Activated CD8-positive, alpha-beta memory T cell treated with anti-CD3 and anti-CD28 coated beads for 1 hour (primary cell): ENCODE measurements around the gene TMEM87B.
"Not testable (repeated sequence)": the region's sequence is repeated elsewhere in the genome, so short reads cannot be mapped to it uniquely, and the experiment has no call there.

ENCODE experiments used
- DNase-seq, 2 donors: peaks; one replicate each; pipeline ENCODE4 v3.0.0-alpha.2; 2020; ENCODE audit warnings: low read depth in 1 of 2; ENCODE audit errors: extremely low read depth in 1 of 2

Gene TMEM87B

GRCh38 chr2:112113354-112113753 lies 58.3 kb downstream of the TMEM87B start:
- DNase-seq: not testable (repeated sequence)

- DNase-seq: no peak
Measured at GRCh38 chr2:112118148-112118547, 63.1 kb downstream of the TMEM87B start.

- peak; percentile 13 to 22 for DNase-seq
Measured at GRCh38 chr2:112121682-112122254, 66.7 kb downstream of the TMEM87B start.

DNA sequence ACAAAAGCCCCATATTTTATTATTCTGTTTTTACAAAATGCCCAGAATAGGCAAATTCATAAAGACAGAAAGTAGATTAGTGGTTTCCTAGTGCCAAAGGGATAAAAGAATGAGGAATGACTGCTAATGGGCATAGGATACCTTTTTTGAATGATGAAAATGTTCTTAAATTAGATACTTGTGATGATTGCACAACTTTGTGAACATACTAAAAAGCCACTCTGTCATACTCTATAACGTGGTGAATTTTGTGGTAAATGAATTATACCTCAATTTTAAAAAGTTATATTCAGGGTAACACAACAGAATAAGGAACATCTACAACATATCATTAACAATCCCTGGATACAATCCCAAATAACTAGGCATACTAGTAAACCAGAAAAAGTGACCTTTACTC lies 74.0 kb downstream of the TMEM87B start:
- no peak for DNase-seq

- no peak for DNase-seq
Measured at GRCh38 chr2:112133344-112133743, 78.3 kb downstream of the TMEM87B start.

DNA sequence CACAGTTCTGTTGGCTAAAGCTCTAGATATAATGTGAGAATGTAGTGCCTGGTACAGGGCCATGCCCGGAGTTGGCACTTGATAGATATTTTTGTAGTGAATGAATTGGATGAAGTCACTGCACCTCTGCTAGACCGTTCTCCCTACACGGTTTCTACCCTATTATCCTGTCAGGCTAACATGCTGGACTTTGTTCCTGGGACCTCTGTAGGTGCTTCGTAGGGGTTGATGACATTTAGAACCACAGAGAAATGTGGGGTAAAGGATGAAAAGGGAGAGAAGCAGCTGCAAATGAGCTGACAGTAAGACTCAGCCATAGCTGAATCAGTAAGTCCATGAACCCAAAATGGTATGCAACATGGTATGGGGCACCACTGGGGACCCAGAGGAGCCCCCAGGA lies 79.1 kb downstream of the TMEM87B start:
- DNase-seq: no peak

DNA sequence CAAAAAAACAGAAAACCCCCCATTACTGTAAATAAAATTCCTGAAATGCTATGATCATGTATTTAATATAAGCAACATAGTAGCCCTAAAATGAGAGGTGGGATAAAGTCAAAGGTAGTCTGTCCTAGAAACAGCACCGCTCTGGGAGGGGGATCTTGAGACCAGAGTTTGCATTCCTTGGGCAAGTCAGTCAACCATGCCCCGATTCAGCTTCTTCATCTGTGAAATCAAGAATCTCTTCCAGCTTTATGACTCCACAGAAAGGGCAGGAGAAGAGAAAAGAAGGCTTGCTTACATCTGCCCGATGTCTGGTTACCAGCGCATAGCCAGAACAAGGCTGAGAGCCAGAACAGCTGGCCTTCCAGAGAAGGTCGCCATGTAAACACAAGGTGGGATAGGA lies 81.0 kb downstream of the TMEM87B start:
- no peak for DNase-seq

DNA sequence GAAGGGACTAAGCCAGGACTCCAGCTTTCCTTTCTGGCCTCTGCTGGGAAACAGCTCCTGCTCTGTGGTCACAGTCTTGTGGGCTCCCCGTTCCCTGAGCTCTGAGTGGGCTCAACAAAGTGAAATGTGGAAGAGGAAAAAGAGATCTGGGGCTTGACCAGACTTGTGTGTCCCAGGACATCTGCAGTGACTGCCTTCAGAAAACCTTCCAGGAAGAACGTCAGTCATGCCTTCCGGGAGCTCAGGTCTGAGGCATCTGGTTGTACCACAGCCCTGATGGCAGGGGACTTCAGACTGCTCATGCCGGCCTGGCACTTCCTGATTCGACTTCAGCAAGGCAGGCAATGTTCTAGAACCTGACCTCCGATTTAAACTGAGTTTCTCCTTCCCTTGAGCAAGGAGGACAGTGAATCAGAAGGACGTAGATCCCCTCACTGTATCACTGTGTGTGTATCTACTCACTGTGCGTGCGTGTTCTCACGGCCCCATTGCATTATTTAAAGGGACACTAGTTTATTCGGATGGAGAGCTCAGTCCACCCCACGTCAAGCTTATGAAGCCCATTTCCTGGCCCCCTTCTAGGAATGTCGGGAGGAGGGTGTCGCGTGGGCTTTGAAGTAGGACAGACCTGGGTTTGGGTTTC lies 82.6 kb downstream of the TMEM87B start:
- DNase-seq: no peak

DNA sequence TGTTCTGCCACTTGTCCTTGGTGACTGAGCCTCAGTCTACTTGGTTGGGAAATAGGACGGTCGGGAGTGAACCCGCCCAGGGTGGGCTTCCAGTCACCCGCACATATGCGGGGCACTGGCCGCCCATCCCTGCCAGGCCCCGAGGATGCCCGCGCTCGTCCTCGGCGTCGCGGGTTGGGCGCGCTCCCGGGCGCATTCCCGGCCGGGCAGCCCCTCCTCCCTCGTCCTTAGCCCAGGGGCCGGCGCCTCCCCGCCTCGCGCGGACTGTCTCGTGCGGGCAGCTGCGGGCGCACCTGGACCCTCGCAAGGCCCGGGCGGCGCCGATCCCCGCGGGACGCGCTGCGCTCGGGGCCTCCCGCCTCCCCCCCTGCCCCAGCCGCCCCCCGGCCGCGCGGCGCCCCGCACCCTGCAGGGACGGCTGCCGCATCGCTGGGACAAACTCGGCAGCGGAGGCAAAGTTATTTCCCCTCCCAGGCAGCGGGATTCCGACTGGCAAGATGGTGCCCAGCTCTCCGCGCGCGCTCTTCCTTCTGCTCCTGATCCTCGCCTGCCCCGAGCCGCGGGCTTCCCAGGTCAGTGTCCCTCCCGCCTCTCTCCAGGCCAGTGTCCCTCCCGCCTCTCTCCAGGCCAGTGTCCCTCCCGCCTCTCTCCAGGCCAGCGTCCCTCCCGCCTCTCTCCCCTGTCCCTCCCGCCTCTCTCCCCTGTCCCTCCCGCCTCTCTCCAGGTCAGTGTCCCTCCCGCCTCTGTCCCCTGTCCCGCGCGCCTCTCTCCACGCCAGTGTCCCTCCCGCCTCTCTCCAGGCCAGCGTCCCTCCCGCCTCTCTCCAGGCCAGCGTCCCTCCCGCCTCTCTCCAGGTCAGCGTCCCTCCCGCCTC lies 83.3 kb downstream of the TMEM87B start, which contains the start of gene FBLN7:
FBLN7 (plus strand) TSS at position 227 of the 874 bp plus-strand sequence; CDS start at position 498, 271 bp downstream.
- no peak for DNase-seq

DNA sequence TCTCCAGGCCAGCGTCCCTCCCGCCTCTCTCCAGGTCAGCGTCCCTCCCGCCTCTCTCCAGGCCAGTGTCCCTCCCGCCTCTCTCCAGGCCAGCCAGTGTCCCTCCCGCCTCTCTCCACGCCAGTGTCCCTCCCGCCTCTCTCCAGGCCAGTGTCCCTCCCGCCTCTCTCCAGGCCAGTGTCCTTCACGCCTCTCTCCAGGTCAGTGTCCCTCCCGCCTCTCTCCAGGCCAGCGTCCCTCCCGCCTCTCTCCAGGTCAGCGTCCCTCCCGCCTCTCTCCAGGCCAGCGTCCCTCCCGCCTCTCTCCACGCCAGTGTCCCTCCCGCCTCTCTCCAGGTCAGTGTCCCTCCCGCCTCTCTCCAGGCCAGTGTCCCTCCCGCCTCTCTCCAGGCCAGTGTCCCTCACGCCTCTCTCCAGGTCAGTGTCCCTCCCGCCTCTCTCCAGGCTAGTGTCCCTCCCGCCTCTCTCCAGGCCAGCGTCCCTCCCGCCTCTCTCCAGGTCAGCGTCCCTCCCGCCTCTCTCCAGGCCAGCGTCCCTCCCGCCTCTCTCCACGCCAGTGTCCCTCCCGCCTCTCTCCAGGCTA lies 84.1 kb downstream of the TMEM87B start:
- DNase-seq: not testable (repeated sequence)

- not testable (repeated sequence) for DNase-seq
Measured at GRCh38 chr2:112139661-112140204, 84.7 kb downstream of the TMEM87B start.

DNA sequence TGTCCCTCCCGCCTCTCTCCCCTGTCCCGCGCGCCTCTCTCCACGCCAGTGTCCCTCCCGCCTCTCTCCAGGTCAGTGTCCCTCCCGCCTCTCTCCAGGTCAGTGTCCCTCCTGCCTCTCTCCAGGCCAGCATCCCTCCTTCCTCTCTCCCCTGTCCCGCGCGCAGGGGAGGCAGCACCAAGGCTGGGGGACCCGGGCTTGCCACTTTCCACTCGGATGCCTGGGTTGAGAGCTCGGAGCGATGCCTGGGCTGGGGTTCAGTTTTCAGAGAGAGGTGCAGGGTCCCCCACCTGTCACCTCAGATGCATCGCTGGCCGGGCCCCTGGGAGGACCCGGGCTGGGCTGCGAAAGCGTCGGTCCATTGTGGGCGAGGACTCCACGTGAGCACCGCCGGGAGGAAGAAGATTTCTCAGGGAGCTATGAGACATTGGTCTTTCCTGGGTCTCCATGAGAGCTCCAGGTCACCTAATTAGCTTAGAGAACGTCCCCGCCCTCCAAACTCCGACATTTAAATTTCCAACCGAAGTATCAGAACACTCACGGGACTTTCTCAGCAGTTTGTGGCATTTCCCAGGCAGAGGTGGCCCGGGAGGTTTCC lies 85.2 kb downstream of the TMEM87B start:
- DNase-seq: no peak

- DNase-seq: no peak
Measured at GRCh38 chr2:112140899-112141625, 86.0 kb downstream of the TMEM87B start.

DNA sequence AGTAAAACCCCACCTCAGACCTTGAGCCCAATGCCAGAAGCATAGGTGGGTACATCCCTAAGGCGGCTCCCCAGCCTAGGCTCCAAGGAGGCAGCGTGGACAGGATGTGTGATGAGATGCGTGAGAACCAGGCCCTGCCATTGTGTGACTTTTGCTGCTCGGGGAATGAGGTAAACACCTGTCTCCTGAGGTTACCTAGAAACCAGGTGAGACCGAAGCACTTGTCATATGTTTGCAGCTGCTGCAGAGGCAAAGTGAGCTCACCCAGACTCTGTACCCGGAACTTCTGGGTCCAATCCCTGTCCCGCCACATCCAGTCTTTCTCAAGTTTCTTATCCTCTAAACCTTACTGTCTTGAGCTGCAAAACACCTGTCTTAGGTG lies 86.5 kb downstream of the TMEM87B start:
- no peak for DNase-seq

- no peak for DNase-seq
Measured at GRCh38 chr2:112142525-112143078, 87.5 kb downstream of the TMEM87B start.

- DNase-seq: no peak
Measured at GRCh38 chr2:112143150-112143549, 88.1 kb downstream of the TMEM87B start.

- no peak for DNase-seq
Measured at GRCh38 chr2:112144966-112145365, 89.9 kb downstream of the TMEM87B start.

GRCh38 chr2:112147382-112148168 lies 92.5 kb downstream of the TMEM87B start:
- no peak for DNase-seq

GRCh38 chr2:112148477-112148876 lies 93.4 kb downstream of the TMEM87B start:
- DNase-seq: no peak
